HUES64 (cell line): Measurements from ENCODE around the gene RTEL1. TPM values are rescaled to one million over a fixed set of nuclear protein-coding genes. Genes with fewer than 3 reads are reported as not detected.
"Not testable (repeated sequence)": the region's sequence is repeated elsewhere in the genome, so short reads cannot be mapped to it uniquely, and the experiment has no call there.

Experiments
- H3K27ac ChIP-seq: 2 replicates; pipeline ENCODE4 v1.7.0; 2013; ENCODE audit warnings: low read depth, low read length, inconsistent platforms
- H3K27me3 ChIP-seq: 2 replicates; pipeline ENCODE4 v1.6.1; 2013; ENCODE audit warnings: mild to moderate bottlenecking, low read length; ENCODE audit not compliant: insufficient read depth
- H3K36me3 ChIP-seq: 2 replicates; pipeline ENCODE4 v1.6.1; 2013; ENCODE audit warnings: mild to moderate bottlenecking, low read length; ENCODE audit not compliant: insufficient read depth
- H3K4me1 ChIP-seq: 2 replicates; pipeline ENCODE4 v1.6.1; 2013; ENCODE audit warnings: mild to moderate bottlenecking, low read length, moderate library complexity; ENCODE audit not compliant: insufficient read depth
- H3K4me3 ChIP-seq: 2 replicates; pipeline ENCODE4 v1.5.1; 2013; ENCODE audit warnings: mild to moderate bottlenecking, low read length, moderate library complexity
- H3K9ac ChIP-seq: 2 replicates; pipeline ENCODE4 v1.6.1; 2013; ENCODE audit warnings: mild to moderate bottlenecking, low read depth, low read length
- H3K9me3 ChIP-seq: 2 replicates; pipeline ENCODE4 v1.6.1; 2013; ENCODE audit warnings: low read depth, low read length; ENCODE audit not compliant: insufficient read depth
- WGBS: fragments of 150-250, 120-280 bp; methylation state at CpG from one replicate; pipeline ENCODE4 v1.1.7; 2013; ENCODE audit warnings: missing lambda C conversion rate; 5-methylcytosine and 5-hydroxymethylcytosine counted together
- polyA plus RNA-seq, 2 experiments: library from polyadenylated mRNA; stranded (reverse); fragments of 50-300 nt; gene quantifications; one replicate each; pipeline ENCODE4 v1.2.3, GENCODE V29; 2013

Gene RTEL1
- 13.6 TPM for polyA plus RNA-seq (2013, experiment 1 of 2)
- 14.5 TPM for polyA plus RNA-seq (2013, experiment 2 of 2)

- 5% methylated on average over 73 of the region's 73 CpGs for WGBS
- H3K4me3 ChIP-seq = peak within 1 kb of the TSS; percentile 89
- peaks cover 33% of the 10 kb centered on the region for H3K36me3 ChIP-seq
- H3K27me3 ChIP-seq = no peaks in the 10 kb centered on the region
- H3K27ac ChIP-seq = peak within 1 kb of the TSS; percentile 65
- peaks cover 10% of the 10 kb centered on the region for H3K4me1 ChIP-seq
- peak within 1 kb of the TSS; percentile 82 for H3K9ac ChIP-seq
- no peaks in the 10 kb centered on the region for H3K9me3 ChIP-seq
Observed at GRCh38 chr20:63657937-63658748, at the start of gene RTEL1. TSS of gene RTEL1 (plus strand) at chr20:63658312. CDS start at chr20:63659403, 1,091 bp downstream.

- H3K9me3 ChIP-seq = peaks cover 5% of the 10 kb centered on the region
- H3K27ac ChIP-seq = no peak overlapping the region
- no peaks in the 10 kb centered on the region for H3K27me3 ChIP-seq
- no peak overlapping the region for H3K4me3 ChIP-seq
- WGBS = 92% methylated on average over 17 of the region's 17 CpGs
- peaks cover 13% of the 10 kb centered on the region for H3K36me3 ChIP-seq
- no peak overlapping the region for H3K9ac ChIP-seq
- no peaks in the 10 kb centered on the region for H3K4me1 ChIP-seq
Observed at GRCh38 chr20:63610581-63611435, 47.3 kb upstream of the RTEL1 start.

- Histone ChIP-seq H3K9ac (no peak overlapping the region), H3K9me3 (peaks cover 5% of the 10 kb centered on the region), H3K27me3 (no peaks in the 10 kb centered on the region), H3K36me3 (peaks cover 18% of the 10 kb centered on the region), H3K4me3 (no peak overlapping the region), H3K4me1 (no peaks in the 10 kb centered on the region), H3K27ac (no peak overlapping the region)
- WGBS = 95% methylated on average over 10 of the region's 10 CpGs
Observed at GRCh38 chr20:63611646-63612045, 46.5 kb upstream of the RTEL1 start.

GRCh38 chr20:63612276-63612931 is 45.7 kb upstream of the RTEL1 start:
- WGBS = 90% methylated on average over 20 of the region's 20 CpGs
- no peak overlapping the region for H3K27ac ChIP-seq
- no peaks in the 10 kb centered on the region for H3K27me3 ChIP-seq
- no peaks in the 10 kb centered on the region for H3K4me1 ChIP-seq
- peaks cover 26% of the 10 kb centered on the region for H3K36me3 ChIP-seq
- peaks cover 5% of the 10 kb centered on the region for H3K9me3 ChIP-seq
- no peak overlapping the region for H3K9ac ChIP-seq
- no peak overlapping the region for H3K4me3 ChIP-seq

GRCh38 chr20:63613863-63614594 is 44.1 kb upstream of the RTEL1 start:
- H3K4me3 ChIP-seq, H3K27ac ChIP-seq, H3K27me3 ChIP-seq, H3K9ac ChIP-seq, H3K9me3 ChIP-seq, H3K4me1 ChIP-seq: not testable (repeated sequence)
- WGBS = 79% methylated on average over 12 of the region's 18 CpGs
- peaks cover 40% of the 10 kb centered on the region for H3K36me3 ChIP-seq

- Histone ChIP-seq H3K27ac (no peak overlapping the region), H3K9me3 (peaks cover 5% of the 10 kb centered on the region), H3K4me1 (no peaks in the 10 kb centered on the region), H3K9ac (no peak overlapping the region), H3K36me3 (peaks cover 40% of the 10 kb centered on the region), H3K27me3 (no peaks in the 10 kb centered on the region), H3K4me3 (no peak overlapping the region)
- WGBS = 95% methylated on average over 41 of the region's 41 CpGs
Observed at GRCh38 chr20:63617092-63617875, 40.8 kb upstream of the RTEL1 start.

- Histone ChIP-seq H3K4me1 (no peaks in the 10 kb centered on the region), H3K4me3 (no peak overlapping the region), H3K27me3 (no peaks in the 10 kb centered on the region), H3K27ac (no peak overlapping the region), H3K36me3 (peaks cover 40% of the 10 kb centered on the region), H3K9me3 (peaks cover 5% of the 10 kb centered on the region), H3K9ac (no peak overlapping the region)
- 89% methylated on average over 8 of the region's 8 CpGs for WGBS
Observed at GRCh38 chr20:63617876-63618265, 40.2 kb upstream of the RTEL1 start.

- Histone ChIP-seq H3K27ac (no peak overlapping the region), H3K4me3 (no peak overlapping the region), H3K9me3 (peaks cover 5% of the 10 kb centered on the region), H3K4me1 (no peaks in the 10 kb centered on the region), H3K27me3 (no peaks in the 10 kb centered on the region), H3K36me3 (peaks cover 40% of the 10 kb centered on the region), H3K9ac (no peak overlapping the region)
- WGBS = 94% methylated on average over 11 of the region's 11 CpGs
Observed at GRCh38 chr20:63618291-63618980, 39.7 kb upstream of the RTEL1 start.

- H3K27me3 ChIP-seq = no peaks in the 10 kb centered on the region
- H3K36me3 ChIP-seq = peaks cover 40% of the 10 kb centered on the region
- no peak overlapping the region for H3K9ac ChIP-seq
- no peak overlapping the region for H3K4me3 ChIP-seq
- no peak overlapping the region for H3K27ac ChIP-seq
- H3K9me3 ChIP-seq = peaks cover 5% of the 10 kb centered on the region
- 96% methylated on average over 16 of the region's 16 CpGs for WGBS
- no peaks in the 10 kb centered on the region for H3K4me1 ChIP-seq
Observed at GRCh38 chr20:63619086-63619485, 39.0 kb upstream of the RTEL1 start.
